Kidney (tissue), 14 donors: ENCODE measurements around the gene NOL9. TPM values are rescaled to one million over a fixed set of nuclear protein-coding genes. Genes with fewer than 3 reads are reported as not detected.

ENCODE experiments used
- DNase-seq, 5 donors: peaks; one replicate each; pipeline ENCODE4 v3.0.0-alpha.2; 2013 to 2020
- FAIRE-seq: peaks from 2 replicates; lab custom pipeline; 2012; peaks lifted over from hg19 to GRCh38; lab: Jason Lieb, UNC
- H3K27ac ChIP-seq, 2 donors: one replicate each; pipeline ENCODE4 v1.7.0; 2013; ENCODE audit warnings: low read depth in 2 of 2, low read length in 2 of 2, inconsistent platforms in 1 of 2
- H3K27me3 ChIP-seq: one replicate; pipeline ENCODE4 v1.7.1; 2013; ENCODE audit warnings: low read length, inconsistent platforms; ENCODE audit not compliant: control insufficient read depth, insufficient read depth
- H3K36me3 ChIP-seq, 3 donors: one replicate each; pipeline versions ENCODE4 v1.7.0 to v1.7.1; 2013; ENCODE audit warnings: low read length in 3 of 3, control low read depth in 1 of 3, inconsistent platforms in 1 of 3; ENCODE audit not compliant: insufficient read depth in 3 of 3, control insufficient read depth in 2 of 3
- H3K4me1 ChIP-seq, 3 donors: one replicate each; pipeline versions ENCODE4 v1.7.0 to v1.7.1; 2013; ENCODE audit warnings: low read length in 3 of 3, inconsistent platforms in 1 of 3, low read depth in 1 of 3; ENCODE audit not compliant: control insufficient read depth in 2 of 3, insufficient read depth in 2 of 3
- H3K4me3 ChIP-seq, 3 donors: one replicate each; pipeline versions ENCODE4 v1.7.0 to v1.8.1; 2013; ENCODE audit warnings: low read length in 3 of 3, control low read depth in 1 of 3, inconsistent platforms in 1 of 3
- H3K9ac ChIP-seq, 3 donors: one replicate each; pipeline versions ENCODE4 v1.7.0 to v1.7.1; 2013; ENCODE audit warnings: low read length in 3 of 3, control low read depth in 1 of 3, inconsistent platforms in 1 of 3
- H3K9me3 ChIP-seq, 3 donors: one replicate each; pipeline versions ENCODE4 v1.7.0 to v1.7.1; 2013; ENCODE audit warnings: low read length in 3 of 3, control low read depth in 1 of 3, inconsistent platforms in 1 of 3; ENCODE audit not compliant: control insufficient read depth in 2 of 3, insufficient read depth in 1 of 3
- intact Hi-C: fragments of 100-400 bp; cut with DNase I; formaldehyde crosslinking; loops from one replicate; pipeline ENCODE4 v1.11.1; 2022
- polyA plus RNA-seq: library from polyadenylated mRNA; stranded (reverse); fragments of 350-450 nt; fragmentation: Illumina TruSeq; extraction: RNeasy Lipid Tissue Mini Kit (QIAGEN cat#74804); gene quantifications from one replicate; pipeline ENCODE4 v1.2.3, GENCODE V29; 2014; ENCODE audit warnings: low read depth, low replicate concordance; ENCODE audit not compliant: insufficient read depth
- total RNA-seq: library from RNA; stranded (reverse); fragmentation: NEBNext Ultra II Directional; extraction: Animal tissue kit (Norgen Biotek cat#: 25700); gene quantifications from one replicate; pipeline ENCODE4 v1.2.1, GENCODE V29; 2021
- TF ChIP-seq, protein P1 (sequence below): IDR thresholded peaks from 3 replicates; pipeline ENCODE4 v1.5.1; 2012; ENCODE audit warnings: mild to moderate bottlenecking, moderate library complexity, borderline replicate concordance; ENCODE audit not compliant: insufficient read depth; ENCODE audit errors: extremely low read depth
- donor health status: control.
- donor health status: control.
- donor health status: control.
- donor health status: control.
- donor health status: control.
- donor health status: DM: yes; HTN: yes; CAD: no.
- donor health status: Normal renal cell carcinoma (clear cell type).

NOL9 gene
- total and polyA plus RNA-seq, 2 donors from 2014 or later: 4.3 to 28.7 TPM

DNA sequence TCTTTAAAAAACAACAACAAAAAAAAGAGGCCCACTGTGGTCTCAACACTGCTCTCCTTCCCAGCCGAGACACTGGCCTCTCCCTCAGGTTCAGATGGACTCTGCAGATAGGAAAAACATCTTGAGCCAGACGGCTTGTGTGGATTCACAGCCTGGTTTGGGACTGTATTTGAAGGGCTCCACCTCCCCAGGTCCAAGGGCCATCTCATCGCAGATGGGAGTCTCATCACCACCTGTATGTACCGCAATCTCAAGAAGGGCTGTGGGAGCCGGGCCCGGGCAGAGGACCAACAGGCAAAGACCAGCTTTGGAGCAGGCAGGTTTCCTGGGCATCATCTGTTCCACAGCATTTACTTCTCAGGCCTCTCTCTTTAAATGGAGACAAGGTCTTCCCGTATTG, 35.7 kb upstream of the NOL9 start:
- Histone ChIP-seq H3K9me3 (no peaks in the 10 kb centered on the region), H3K4me3 (no peak overlapping the region), H3K27ac (no peak overlapping the region), H3K36me3 (peaks cover 2 to 42% (median 38%) of the 10 kb centered on the region in 3 donors), H3K9ac (no peak overlapping the region), H3K27me3 (no peaks in the 10 kb centered on the region), H3K4me1 (peaks cover 0 to 5% (median 0%) of the 10 kb centered on the region in 3 donors)
- no peak for FAIRE-seq
- no peak for DNase-seq
- intact Hi-C loops: no loop called here
- TF ChIP-seq, protein P1, sequence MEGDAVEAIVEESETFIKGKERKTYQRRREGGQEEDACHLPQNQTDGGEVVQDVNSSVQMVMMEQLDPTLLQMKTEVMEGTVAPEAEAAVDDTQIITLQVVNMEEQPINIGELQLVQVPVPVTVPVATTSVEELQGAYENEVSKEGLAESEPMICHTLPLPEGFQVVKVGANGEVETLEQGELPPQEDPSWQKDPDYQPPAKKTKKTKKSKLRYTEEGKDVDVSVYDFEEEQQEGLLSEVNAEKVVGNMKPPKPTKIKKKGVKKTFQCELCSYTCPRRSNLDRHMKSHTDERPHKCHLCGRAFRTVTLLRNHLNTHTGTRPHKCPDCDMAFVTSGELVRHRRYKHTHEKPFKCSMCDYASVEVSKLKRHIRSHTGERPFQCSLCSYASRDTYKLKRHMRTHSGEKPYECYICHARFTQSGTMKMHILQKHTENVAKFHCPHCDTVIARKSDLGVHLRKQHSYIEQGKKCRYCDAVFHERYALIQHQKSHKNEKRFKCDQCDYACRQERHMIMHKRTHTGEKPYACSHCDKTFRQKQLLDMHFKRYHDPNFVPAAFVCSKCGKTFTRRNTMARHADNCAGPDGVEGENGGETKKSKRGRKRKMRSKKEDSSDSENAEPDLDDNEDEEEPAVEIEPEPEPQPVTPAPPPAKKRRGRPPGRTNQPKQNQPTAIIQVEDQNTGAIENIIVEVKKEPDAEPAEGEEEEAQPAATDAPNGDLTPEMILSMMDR: no peak

DNA sequence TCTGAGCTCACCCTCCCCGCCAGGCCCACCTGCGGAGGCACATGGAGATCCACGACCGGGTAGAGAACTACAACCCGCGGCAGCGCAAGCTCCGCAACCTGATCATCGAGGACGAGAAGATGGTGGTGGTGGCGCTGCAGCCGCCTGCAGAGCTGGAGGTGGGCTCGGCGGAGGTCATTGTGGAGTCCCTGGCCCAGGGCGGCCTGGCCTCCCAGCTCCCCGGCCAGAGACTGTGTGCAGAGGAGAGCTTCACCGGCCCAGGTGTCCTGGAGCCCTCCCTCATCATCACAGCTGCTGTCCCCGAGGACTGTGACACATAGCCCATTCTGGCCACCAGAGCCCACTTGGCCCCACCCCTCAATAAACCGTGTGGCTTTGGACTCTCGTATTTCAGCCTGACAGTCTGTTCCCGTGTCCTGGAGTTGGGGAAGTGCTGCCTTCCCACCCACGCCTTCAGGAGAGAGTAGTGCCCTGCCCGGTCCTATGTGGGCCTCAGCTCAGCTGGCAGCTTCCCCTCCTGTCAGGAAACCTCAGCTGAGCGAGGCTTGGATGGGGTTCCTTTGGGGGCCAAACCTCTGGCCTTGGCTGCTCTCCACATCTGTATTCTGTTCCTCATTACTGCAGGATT, 34.7 kb upstream of the NOL9 start:
- no peak for FAIRE-seq
- Histone ChIP-seq H3K9ac (peak overlapping the region in 1 of 3 donors; percentile 7), H3K27me3 (no peaks in the 10 kb centered on the region), H3K9me3 (no peaks in the 10 kb centered on the region), H3K36me3 (peaks cover 2 to 38% (median 32%) of the 10 kb centered on the region in 3 donors), H3K4me1 (peaks cover 0 to 5% (median 3%) of the 10 kb centered on the region in 3 donors), H3K27ac (no peak overlapping the region), H3K4me3 (no peak overlapping the region)
- peak in 3 of 5 donors; percentile 24 to 54 (median 42) for DNase-seq
- intact Hi-C loops: no loop called here
- TF ChIP-seq, protein P1: no peak

DNA sequence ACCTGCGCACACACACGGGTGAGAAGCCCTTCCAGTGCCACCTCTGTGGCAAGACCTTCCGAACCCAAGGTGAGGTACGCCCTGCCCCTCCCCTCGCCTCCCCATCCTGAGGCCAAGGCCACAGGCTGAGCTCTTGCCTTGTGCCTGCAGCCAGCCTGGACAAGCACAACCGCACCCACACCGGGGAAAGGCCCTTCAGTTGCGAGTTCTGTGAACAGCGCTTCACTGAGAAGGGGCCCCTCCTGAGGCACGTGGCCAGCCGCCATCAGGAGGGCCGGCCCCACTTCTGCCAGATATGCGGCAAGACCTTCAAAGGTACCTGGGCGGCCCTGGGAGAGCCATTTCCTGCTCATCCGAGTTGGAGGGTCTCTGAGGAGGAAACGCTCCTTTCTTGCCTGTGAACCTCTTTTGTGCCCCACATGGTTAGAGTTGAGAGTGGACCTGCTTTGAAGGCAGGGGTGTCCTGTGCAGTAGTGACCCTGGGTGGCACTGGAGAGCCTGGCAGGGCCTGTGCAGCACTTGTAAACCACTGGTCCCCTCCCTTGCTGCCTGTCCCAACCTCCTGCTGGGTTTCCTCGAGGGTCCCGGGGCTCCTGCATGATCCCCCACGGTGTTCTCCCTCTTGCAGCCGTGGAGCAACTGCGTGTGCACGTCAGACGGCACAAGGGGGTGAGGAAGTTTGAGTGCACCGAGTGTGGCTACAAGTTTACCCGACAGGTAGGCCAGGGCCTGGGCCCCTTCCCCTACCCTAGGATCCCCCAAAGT, 34.0 kb upstream of the NOL9 start:
- no peak overlapping the region for H3K27ac ChIP-seq
- no peak for FAIRE-seq
- H3K36me3 ChIP-seq: peaks cover 2 to 31% (median 25%) of the 10 kb centered on the region in 3 donors

More for the DNA sequence above, 34.0 kb upstream of the NOL9 start:
- Histone ChIP-seq H3K9me3 (no peaks in the 10 kb centered on the region), H3K9ac (no peak overlapping the region), H3K27me3 (no peaks in the 10 kb centered on the region), H3K4me3 (no peak overlapping the region), H3K4me1 (peaks cover 0 to 5% (median 3%) of the 10 kb centered on the region in 3 donors)
- TF ChIP-seq, protein P1: no peak
- intact Hi-C loops: no loop called here
- DNase-seq: no peak
